HepG2 (cell line): Measurements from ENCODE around the gene PPP1R13B. TPM values are rescaled to one million over a fixed set of nuclear protein-coding genes. Genes with fewer than 3 reads are reported as not detected.

ENCODE experiments used
- ATAC-seq: fragments of 200-7000 bp; cut with Tn5 transposase; 3 replicates; pipeline ENCODE4 v1.9.1; 2020; ENCODE audit warnings: mild to moderate bottlenecking, moderate library complexity
- BruUV-seq: library from RNA; stranded (reverse); fragments of 400-500 nt; replicated peaks from 2 replicates; lab custom pipeline; 2021; lab: Mats Ljungman, UMichigan
- CTCF ChIA-PET: fragments of 300-600 bp; formaldehyde crosslinking; extraction: SDS; loops from one replicate; lab custom pipeline; 2021; ENCODE audit warnings: low total read pairs, inconsistent platforms, low intra/inter-chr PET ratio; lab: Yijun Ruan, JAX
- POLR2A ChIA-PET: fragments of 350-600 bp; sonication (Branson Sonifier 250); formaldehyde crosslinking; loops from one replicate; lab custom pipeline; 2020; ENCODE audit warnings: antibody characterized with exemption, inconsistent platforms; lab: Yijun Ruan, JAX
- DNase-seq: peaks from one replicate; pipeline ENCODE4 v3.0.0-alpha.2; 2015; ENCODE audit warnings: low spot score
- FAIRE-seq: peaks from 3 replicates; lab custom pipeline; 2011; peaks lifted over from hg19 to GRCh38; lab: Jason Lieb, UNC
- H2AFZ ChIP-seq: one replicate; pipeline ENCODE4 v1.6.1; 2011; ENCODE audit warnings: low read length, inconsistent platforms
- H3K27ac ChIP-seq: fragments of 300-600 bp; 3 replicates; pipeline ENCODE4 v1.8.0; 2011; ENCODE audit warnings: mixed run types, mild to moderate bottlenecking, mixed read lengths, low read length, inconsistent platforms; ENCODE audit not compliant: insufficient read depth; ENCODE audit errors: extremely low read length
- H3K27me3 ChIP-seq, 2 experiments: fragments of 200-600 bp in 1 of 2; 2 replicates in 1 of 2; 3 replicates in 1 of 2; pipeline versions ENCODE4 v1.6.0 to v1.8.0; 2011; ENCODE audit warnings: low read length in 2 of 2, mild to moderate bottlenecking in 2 of 2, moderate library complexity in 2 of 2, inconsistent platforms in 1 of 2; ENCODE audit not compliant: insufficient read depth in 2 of 2, control insufficient read depth in 1 of 2
- H3K36me3 ChIP-seq, 2 experiments: fragments of 200-600 bp in 1 of 2; replicated peaks in 1 of 2; 2 replicates in 1 of 2; 3 replicates in 1 of 2; pipeline versions ENCODE4 v1.5.1 to v1.8.0; 2011; ENCODE audit warnings: low read length in 2 of 2, inconsistent platforms in 1 of 2; ENCODE audit not compliant: insufficient read depth in 2 of 2, control insufficient read depth in 1 of 2
- H3K4me1 ChIP-seq: 2 replicates; pipeline ENCODE4 v1.5.1; 2012; ENCODE audit warnings: low read length, inconsistent platforms; ENCODE audit not compliant: insufficient read depth
- H3K4me2 ChIP-seq: 2 replicates; pipeline ENCODE4 v1.6.0; 2011; ENCODE audit warnings: low read depth, low read length, inconsistent platforms
- H3K4me3 ChIP-seq, 3 experiments: fragments of 200-600 bp in 1 of 3; sonication (generic), shearing (Covaris generic) in 1 of 3; replicated peaks in 1 of 3; 2 replicates each; pipeline ENCODE4 v1.5.1; 2011 to 2016; ENCODE audit warnings: low read length in 3 of 3, inconsistent platforms in 2 of 3, low read depth in 2 of 3, mild to moderate bottlenecking in 2 of 3, control low read depth in 1 of 3, mixed read lengths in 1 of 3; ENCODE audit not compliant: insufficient read depth in 1 of 3
- H3K79me2 ChIP-seq: one replicate; pipeline ENCODE4 v1.6.1; 2011; ENCODE audit warnings: low read length, inconsistent platforms; ENCODE audit not compliant: insufficient read depth
- H3K9ac ChIP-seq: 2 replicates; pipeline ENCODE4 v1.6.0; 2011; ENCODE audit warnings: mild to moderate bottlenecking, low read depth, low read length, inconsistent platforms; ENCODE audit not compliant: insufficient read depth
- H3K9me3 ChIP-seq: 2 replicates; pipeline ENCODE4 v1.5.1; 2012; ENCODE audit warnings: mild to moderate bottlenecking, low read length
- H4K20me1 ChIP-seq: 2 replicates; pipeline ENCODE4 v1.6.0; 2011; ENCODE audit warnings: inconsistent platforms, mild to moderate bottlenecking, low read length, moderate library complexity; ENCODE audit not compliant: insufficient read depth
- ATF2 ChIP-seq: sonication (generic); formaldehyde crosslinking; IDR thresholded peaks from 2 replicates; pipeline ENCODE4 v1.4.0; 2020; ENCODE audit warnings: missing genetic modification reagents
- BRD4 ChIP-seq: sonication (generic); formaldehyde crosslinking; IDR thresholded peaks from 2 replicates; pipeline ENCODE4 v1.4.0; 2020; ENCODE audit warnings: missing genetic modification reagents
- E2F2 ChIP-seq: sonication (generic); formaldehyde crosslinking; IDR thresholded peaks from 2 replicates; pipeline ENCODE4 v1.4.0; 2020; ENCODE audit warnings: missing genetic modification reagents, borderline replicate concordance
- NFAT5 ChIP-seq: sonication (generic); formaldehyde crosslinking; IDR thresholded peaks from 2 replicates; pipeline ENCODE4 v1.4.0; 2020; ENCODE audit warnings: missing genetic modification reagents
- REPIN1 ChIP-seq: sonication (generic); formaldehyde crosslinking; IDR thresholded peaks from 2 replicates; pipeline ENCODE4 v1.8.0; 2022; ENCODE audit warnings: missing genetic modification reagents, low read depth, mild to moderate bottlenecking, borderline replicate concordance
- SATB2 ChIP-seq: sonication (generic); formaldehyde crosslinking; IDR thresholded peaks from 2 replicates; pipeline ENCODE4 v1.5.0; 2020; ENCODE audit warnings: missing genetic modification reagents
- SMARCE1 ChIP-seq: fragments of 450-650 bp; IDR thresholded peaks from 2 replicates; pipeline ENCODE4 v1.6.1; 2017; ENCODE audit warnings: borderline replicate concordance
- SNAI1 ChIP-seq: sonication (generic); formaldehyde crosslinking; IDR thresholded peaks from 2 replicates; pipeline ENCODE4 v1.5.0; 2020; ENCODE audit warnings: mild to moderate bottlenecking, missing genetic modification reagents, borderline replicate concordance
- ZBTB1 ChIP-seq: sonication (generic); formaldehyde crosslinking; IDR thresholded peaks from 2 replicates; pipeline ENCODE4 v1.4.0; 2020; ENCODE audit warnings: missing genetic modification reagents, borderline replicate concordance
- ZNF281 ChIP-seq: sonication (generic); formaldehyde crosslinking; IDR thresholded peaks from 2 replicates; pipeline ENCODE4 v1.4.0; 2020; ENCODE audit warnings: missing genetic modification reagents, borderline replicate concordance
- ZNF567 ChIP-seq: sonication (generic); formaldehyde crosslinking; IDR thresholded peaks from 2 replicates; pipeline ENCODE4 v1.8.1; 2023; ENCODE audit warnings: mild to moderate bottlenecking, missing genetic modification reagents, borderline replicate concordance
- WGBS: methylation state at CpG from one replicate; pipeline ENCODE4 v1.1.6; 2017; ENCODE audit warnings: low lambda C conversion rate; 5-methylcytosine and 5-hydroxymethylcytosine counted together
- in situ Hi-C: cut with HindIII; loops from 2 replicates; pipeline ENCODE4 v1.10.0; 2017; ENCODE audit warnings: low pct_unique_long_range_greater_than_20kb; ENCODE audit not compliant: extremely low pct_ligation_motif_present
- intact Hi-C: fragments of 100-400 bp; cut with micrococcal nuclease; formaldehyde crosslinking; loops from one replicate; pipeline ENCODE4 v1.10.0; 2022; ENCODE audit not compliant: unreplicated experiment
- polyA plus RNA-seq, 8 experiments: library from polyadenylated mRNA; depleted of rRNA in 3 of 8; stranded (reverse) in 7 of 8; unstranded in 1 of 8; fragments of >200 nt; fragmentation: Illumina TruSeq in 4 of 8; extraction: Trizol in 4 of 8; gene quantifications; 2 replicates each; pipeline versions ENCODE4 v1.2.1 to v1.2.3, GENCODE V29; 2011 to 2016; ENCODE audit warnings: low read depth in 4 of 8, missing spikeins in 1 of 8, mixed read lengths in 1 of 8; ENCODE audit not compliant: insufficient read depth in 1 of 8
- total RNA-seq, 5 experiments: library from RNA; depleted of rRNA; stranded (reverse); fragments of >200 nt; fragmentation: Illumina TruSeq; extraction: Trizol; gene quantifications; 2 replicates each; pipeline ENCODE4 v1.2.3, GENCODE V29; 2016; ENCODE audit warnings: low read depth in 1 of 5

PPP1R13B gene
- total and polyA plus RNA-seq, 2 of the 13 experiments (the other 11 are each of a cell fraction or from before 2014, with no cell fraction given): 4.6 to 9.4 TPM

DNA sequence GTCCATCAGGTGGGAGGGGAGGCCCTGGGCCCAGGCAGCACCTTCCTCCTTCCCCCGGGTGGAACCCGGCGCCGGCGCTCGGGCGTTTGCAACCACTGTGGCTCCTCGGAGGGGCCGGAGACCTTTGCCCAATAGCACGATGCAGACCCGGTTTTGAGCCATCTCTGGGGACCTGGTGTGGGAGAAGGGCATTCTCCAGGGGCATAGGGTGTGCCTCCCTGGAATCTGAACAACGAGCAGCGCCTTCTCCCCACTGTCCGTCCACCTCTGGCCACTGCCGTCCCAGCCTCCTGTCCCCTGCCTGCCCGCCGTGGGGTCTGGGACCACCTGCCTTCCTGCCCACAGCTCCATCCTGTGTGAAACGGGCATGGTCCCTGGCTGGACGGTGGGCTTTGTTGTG, 119.2 kb downstream of the PPP1R13B start (continued):
- TF ChIP-seq NFAT5 (CRISPR knock-in tag): no peak
- no peak for TF ChIP-seq REPIN1 (CRISPR knock-in tag)
- no peak for TF ChIP-seq SNAI1 (CRISPR knock-in tag)
- no peak for TF ChIP-seq SMARCE1

- ATAC-seq: no peak
- Histone ChIP-seq H3K79me2 (peaks cover 25% of the 10 kb centered on the region), H3K36me3 (peaks cover 14 to 40% of the 10 kb centered on the region in 2 experiments), H3K9me3 (no peaks in the 10 kb centered on the region), H3K4me2 (no peak overlapping the region), H3K4me1 (no peaks in the 10 kb centered on the region), H4K20me1 (no peaks in the 10 kb centered on the region), H3K27me3 (no peaks in the 10 kb centered on the region), H3K9ac (no peak overlapping the region), H3K4me3 (no peak overlapping the region), H2AFZ (no peak overlapping the region), H3K27ac (no peak overlapping the region)
- no peak for FAIRE-seq
- WGBS: 98% methylated on average over 20 of the region's 53 CpGs
- in situ Hi-C loops: no loop called here
- intact Hi-C loops: no loop called here
- DNase-seq: no peak
- ChIA-PET POLR2A (no interaction called here), CTCF (no interaction called here)
- BruUV-seq: no TSS peak
- TF ChIP-seq ZNF567 (CRISPR knock-in tag) (no peak), E2F2 (CRISPR knock-in tag) (no peak), SATB2 (CRISPR knock-in tag) (no peak), ATF2 (CRISPR knock-in tag) (no peak), BRD4 (no peak), ZNF281 (no peak), ZBTB1 (CRISPR knock-in tag) (no peak)
Observed at GRCh38 chr14:103727313-103727980, 119.9 kb downstream of the PPP1R13B start.
